Muscle layer of colon (tissue), 2 donors: ENCODE measurements around the gene GPR157.
"Not testable (repeated sequence)": the region's sequence is repeated elsewhere in the genome, so short reads cannot be mapped to it uniquely, and the experiment has no call there.

Experiments
- H3K27ac ChIP-seq: one replicate; pipeline ENCODE4 v1.7.0; 2013; ENCODE audit warnings: low read depth, mild to moderate bottlenecking, low read length, moderate library complexity
- H3K27me3 ChIP-seq, 2 donors: one replicate each; pipeline ENCODE4 v1.7.0; 2013; ENCODE audit warnings: low read length in 2 of 2, mild to moderate bottlenecking in 2 of 2; ENCODE audit not compliant: insufficient read depth in 2 of 2, control insufficient read depth in 1 of 2
- H3K36me3 ChIP-seq: one replicate; pipeline ENCODE4 v1.7.0; 2013; ENCODE audit warnings: mild to moderate bottlenecking, low read length; ENCODE audit not compliant: insufficient read depth
- H3K4me1 ChIP-seq: one replicate; pipeline ENCODE4 v1.7.0; 2013; ENCODE audit warnings: mild to moderate bottlenecking, low read length; ENCODE audit not compliant: insufficient read depth
- H3K4me3 ChIP-seq, 2 donors: one replicate each; pipeline ENCODE4 v1.7.0; 2013; ENCODE audit warnings: low read length in 2 of 2, low read depth in 1 of 2, mild to moderate bottlenecking in 1 of 2, moderate library complexity in 1 of 2
- H3K9ac ChIP-seq: one replicate; pipeline ENCODE4 v1.7.0; 2013; ENCODE audit warnings: low read length
- H3K9me3 ChIP-seq: one replicate; pipeline ENCODE4 v1.7.0; 2013; ENCODE audit warnings: mild to moderate bottlenecking, low read length
- donor health status: abdominal sarcoma.
- donor health status: Adenocarcinoma of cecum.

The GPR157 gene

DNA sequence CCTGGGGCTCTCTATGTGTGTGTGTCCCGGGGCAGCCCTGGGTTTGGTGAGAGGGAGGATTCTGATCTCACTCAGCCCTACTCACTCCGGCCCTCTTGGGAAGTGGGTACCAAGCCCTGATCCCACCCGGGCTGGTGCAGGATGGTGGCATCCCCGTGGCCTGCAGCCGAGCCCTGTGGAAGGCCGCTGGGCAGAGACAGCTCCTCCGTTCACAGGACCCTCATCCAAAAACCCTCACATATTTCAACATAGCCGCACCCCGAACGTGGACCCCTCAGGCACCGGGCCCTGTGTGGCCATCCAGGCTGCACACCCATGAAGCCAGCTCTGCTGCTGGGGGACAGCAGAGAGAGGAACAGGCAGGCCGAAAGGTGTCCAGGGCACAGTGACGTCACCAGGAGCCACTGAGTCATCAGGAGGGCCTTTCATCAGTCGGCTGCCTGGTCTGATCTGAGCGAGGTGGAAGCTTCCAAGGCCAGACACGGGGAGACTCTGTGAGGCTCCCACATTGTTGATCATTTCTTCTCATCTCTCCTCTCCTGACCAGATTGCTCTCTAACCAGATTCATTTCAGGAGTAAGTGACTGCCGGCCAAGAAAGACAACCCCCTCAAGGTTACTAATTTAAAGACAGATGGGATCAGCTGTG is 16.2 kb upstream of the GPR157 start:
- H3K4me1 ChIP-seq, result peaks cover 9% of the 10 kb centered on the region
- no peaks in the 10 kb centered on the region for H3K9me3 ChIP-seq
- H3K36me3 ChIP-seq, result no peaks in the 10 kb centered on the region
- H3K27ac ChIP-seq, result no peak overlapping the region
- H3K9ac ChIP-seq, result no peak overlapping the region
- no peaks in the 10 kb centered on the region for H3K27me3 ChIP-seq
- H3K4me3 ChIP-seq, result no peak overlapping the region

DNA sequence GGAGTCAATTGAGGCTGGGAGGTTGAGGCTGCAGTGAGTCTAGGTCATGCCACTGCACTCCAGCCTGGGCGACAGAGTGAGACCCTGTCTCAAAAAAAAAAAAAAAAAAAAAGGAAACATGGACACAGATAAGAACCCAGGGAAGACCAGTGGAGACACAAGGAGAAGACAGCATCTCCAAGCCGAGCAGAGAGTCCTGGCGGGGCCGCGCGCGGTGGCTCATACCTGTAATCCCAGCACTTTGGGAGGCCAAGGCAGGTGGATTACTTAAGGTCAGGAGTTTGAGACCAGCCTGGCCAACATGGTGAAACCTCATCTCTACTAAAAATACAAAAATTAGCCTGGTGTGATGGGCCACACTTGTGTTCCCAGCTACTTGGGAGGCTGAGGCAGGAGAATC is 15.6 kb upstream of the GPR157 start:
- H3K36me3 ChIP-seq, H3K27ac ChIP-seq: not testable (repeated sequence)

DNA sequence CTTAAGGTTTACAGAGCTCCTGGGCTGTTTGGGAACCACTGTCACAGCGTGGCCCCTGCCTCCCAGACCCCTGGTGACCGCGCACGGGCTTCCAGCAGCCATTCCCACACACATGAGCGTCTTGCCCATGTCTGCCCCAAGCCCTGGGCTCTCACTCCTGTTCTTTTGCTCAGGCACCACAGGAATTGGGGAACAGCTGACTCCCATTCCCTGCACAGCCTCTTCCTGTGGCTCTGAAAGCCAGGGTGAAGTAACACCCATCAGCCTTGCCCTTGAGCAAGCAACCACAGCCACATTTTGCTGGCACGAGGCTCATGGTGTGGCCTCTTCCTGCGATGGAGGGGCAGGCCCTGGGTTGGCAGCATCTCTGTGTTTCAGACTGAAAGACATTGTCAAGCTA is 14.3 kb upstream of the GPR157 start:
- H3K4me1 ChIP-seq, result no peaks in the 10 kb centered on the region
- H3K9me3 ChIP-seq, result no peaks in the 10 kb centered on the region

More for the DNA sequence above, 15.6 kb upstream of the GPR157 start:
- H3K27me3 ChIP-seq, H3K9ac ChIP-seq, H3K4me1 ChIP-seq, H3K9me3 ChIP-seq, H3K4me3 ChIP-seq: not testable (repeated sequence)

DNA sequence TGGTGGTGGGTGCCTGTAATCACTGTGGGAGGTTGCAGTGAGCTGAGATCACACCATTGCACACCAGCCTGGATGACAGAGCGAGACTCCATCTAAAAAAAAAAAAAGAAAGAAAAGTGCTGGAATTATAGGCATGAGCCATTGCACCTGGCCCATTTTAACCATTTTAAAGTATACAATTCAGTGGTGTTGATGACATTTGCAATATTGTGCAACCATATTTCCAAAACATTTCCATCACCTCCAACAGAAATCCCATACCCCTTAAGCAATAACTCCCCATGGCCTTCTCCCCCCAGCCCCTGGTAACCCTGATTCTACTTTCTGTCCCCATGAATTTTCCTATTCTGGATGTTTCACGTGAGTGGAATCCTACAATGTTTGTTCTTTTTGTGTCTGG is 11.0 kb upstream of the GPR157 start:
- H3K9me3 ChIP-seq, result no peaks in the 10 kb centered on the region
- no peaks in the 10 kb centered on the region for H3K27me3 ChIP-seq
- H3K9ac ChIP-seq, result no peak overlapping the region
- no peak overlapping the region for H3K27ac ChIP-seq
- no peaks in the 10 kb centered on the region for H3K36me3 ChIP-seq
- H3K4me3 ChIP-seq, result no peak overlapping the region
- H3K4me1 ChIP-seq, result no peaks in the 10 kb centered on the region

More for the DNA sequence above, 14.3 kb upstream of the GPR157 start:
- no peak overlapping the region for H3K4me3 ChIP-seq
- H3K9ac ChIP-seq, result no peak overlapping the region
- no peaks in the 10 kb centered on the region for H3K27me3 ChIP-seq
- no peaks in the 10 kb centered on the region for H3K36me3 ChIP-seq
- no peak overlapping the region for H3K27ac ChIP-seq

DNA sequence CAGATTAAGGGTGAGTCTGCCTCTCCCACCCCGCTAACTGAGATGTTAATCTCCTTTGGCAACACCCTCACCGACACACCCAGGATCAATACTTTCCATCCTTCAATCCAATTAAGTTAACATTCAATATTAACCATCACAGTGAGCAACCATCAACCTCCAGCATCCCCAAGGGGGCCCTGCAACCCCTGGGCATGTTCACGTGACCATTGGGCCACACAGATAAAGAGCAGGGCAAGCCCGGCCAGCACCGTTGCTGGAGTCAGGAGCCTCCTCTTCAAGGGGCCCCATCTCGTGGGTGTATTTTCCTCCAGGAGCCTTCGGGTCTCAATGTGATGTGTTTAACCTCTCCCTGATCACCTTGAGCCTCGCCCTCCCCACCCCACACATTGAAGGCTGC is 8.0 kb upstream of the GPR157 start:
- Histone ChIP-seq H3K27me3 (no peaks in the 10 kb centered on the region), H3K27ac (no peak overlapping the region), H3K4me1 (no peaks in the 10 kb centered on the region)

DNA sequence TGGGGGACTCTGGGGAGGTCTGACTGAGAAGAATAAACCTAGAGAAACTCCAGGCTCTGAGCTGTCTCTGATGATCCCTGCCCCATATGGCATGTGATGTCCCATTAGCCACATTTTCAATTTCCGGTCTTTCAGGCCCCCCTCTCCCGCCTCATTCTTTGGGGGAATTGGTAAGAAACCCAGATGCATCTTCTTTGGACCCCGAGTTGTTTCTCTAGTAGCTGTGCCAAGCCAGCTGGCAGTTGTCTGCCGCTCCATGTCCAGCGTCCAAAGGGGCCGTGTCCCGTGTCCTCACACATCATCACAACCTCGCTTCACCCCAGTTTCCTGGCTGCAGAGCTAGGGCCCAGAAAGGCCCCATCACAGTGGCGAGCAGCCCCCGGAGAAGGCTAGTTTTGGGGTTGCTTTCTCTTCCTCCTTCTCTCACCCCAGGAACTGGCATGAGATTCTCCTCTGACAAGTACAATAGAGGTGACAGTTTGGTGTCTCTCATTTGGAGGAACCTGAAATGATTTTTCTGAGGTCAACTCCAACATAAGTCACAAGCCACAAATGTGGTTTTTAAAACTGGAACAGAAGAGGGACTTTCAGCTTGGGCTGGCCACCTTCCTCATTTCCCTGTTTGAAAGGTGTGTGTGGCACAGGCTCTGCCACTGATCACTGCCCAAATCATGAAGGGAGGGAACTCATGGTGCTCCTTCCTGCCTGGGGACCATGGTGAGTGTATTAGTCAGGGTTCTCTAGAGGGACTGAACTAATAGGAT is 6.4 kb upstream of the GPR157 start:
- no peak overlapping the region for H3K4me3 ChIP-seq
- no peaks in the 10 kb centered on the region for H3K27me3 ChIP-seq
- H3K9ac ChIP-seq, result no peak overlapping the region
- H3K9me3 ChIP-seq, result no peaks in the 10 kb centered on the region
- H3K27ac ChIP-seq, result no peak overlapping the region
- no peaks in the 10 kb centered on the region for H3K4me1 ChIP-seq
- H3K36me3 ChIP-seq, result no peaks in the 10 kb centered on the region

More for the DNA sequence above, 8.0 kb upstream of the GPR157 start:
- no peaks in the 10 kb centered on the region for H3K9me3 ChIP-seq
- no peaks in the 10 kb centered on the region for H3K36me3 ChIP-seq
- H3K9ac ChIP-seq, result no peak overlapping the region
- H3K4me3 ChIP-seq, result no peak overlapping the region

DNA sequence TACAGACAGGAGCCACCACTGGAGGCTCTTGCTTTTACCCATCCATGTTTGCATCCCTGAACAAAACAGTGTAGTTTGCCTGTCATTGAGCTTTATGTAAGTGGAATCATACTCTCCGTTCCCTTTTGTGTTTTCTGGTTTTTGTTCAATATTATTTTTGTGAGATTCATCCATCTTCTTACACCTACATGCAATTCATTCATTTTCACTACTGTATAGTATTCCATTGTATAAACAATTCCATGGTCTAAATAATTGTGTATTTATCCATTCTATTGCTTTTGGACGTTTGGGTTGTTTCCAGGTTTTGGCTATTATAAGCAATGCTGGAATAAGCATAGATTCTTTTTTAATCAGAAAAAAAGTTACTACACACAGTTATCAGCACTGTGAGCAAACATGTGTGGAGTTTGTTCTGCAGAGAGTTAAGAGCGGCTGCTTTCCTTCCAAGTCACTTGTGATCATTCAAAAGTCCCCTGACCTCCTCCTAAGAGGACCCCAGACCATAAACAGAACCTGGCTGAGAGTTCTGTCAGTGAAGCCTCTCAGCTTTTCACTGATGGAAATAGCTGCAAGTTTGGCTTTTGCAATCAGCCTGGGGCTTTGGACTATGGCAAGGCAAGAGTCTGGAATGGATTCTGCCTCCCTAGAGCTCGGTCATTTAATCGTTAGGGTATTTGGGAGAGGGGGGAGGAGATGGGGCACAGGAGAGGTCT is 5.1 kb upstream of the GPR157 start:
- no peak overlapping the region for H3K4me3 ChIP-seq
- no peak overlapping the region for H3K9ac ChIP-seq
- H3K27me3 ChIP-seq, result no peaks in the 10 kb centered on the region
- no peaks in the 10 kb centered on the region for H3K36me3 ChIP-seq
- no peak overlapping the region for H3K27ac ChIP-seq
- no peaks in the 10 kb centered on the region for H3K9me3 ChIP-seq
- H3K4me1 ChIP-seq, result no peaks in the 10 kb centered on the region

DNA sequence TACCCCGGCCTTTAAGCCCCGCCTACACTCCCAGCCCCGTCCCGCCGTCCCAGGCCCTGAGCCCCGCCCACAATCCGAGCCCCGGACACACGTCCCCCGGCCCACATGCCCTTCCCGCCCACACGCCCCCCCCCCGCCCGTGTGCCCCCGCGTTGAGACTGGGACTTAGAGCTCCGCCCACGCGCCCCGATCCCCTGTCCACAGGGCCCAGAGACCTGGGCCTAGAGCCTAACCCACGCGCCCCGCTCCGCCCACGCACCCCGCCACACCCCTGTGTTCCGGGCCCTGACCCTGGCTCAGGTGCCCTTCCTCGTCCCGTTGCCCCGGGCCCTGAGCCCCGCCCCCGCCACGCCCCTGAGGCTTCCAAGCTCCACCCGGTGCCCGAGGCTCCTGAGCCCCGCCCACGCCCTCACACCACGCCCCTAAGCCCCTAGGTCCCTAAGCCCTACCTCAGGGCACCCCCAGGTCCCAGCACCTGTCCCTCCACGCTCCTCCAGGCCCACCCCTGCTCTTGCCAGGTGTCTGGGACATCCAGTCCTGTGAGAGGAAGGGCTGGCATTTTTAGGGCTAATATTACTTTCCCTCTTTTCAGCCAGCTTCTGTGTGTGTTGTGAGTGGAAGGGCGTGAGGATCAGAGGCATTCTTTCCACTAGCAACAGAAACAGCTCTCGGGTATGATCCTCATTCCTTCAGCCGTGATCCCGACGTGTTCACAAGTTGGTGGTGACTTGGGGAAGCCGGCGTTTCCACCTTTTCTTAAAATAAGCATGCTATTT is 552 bp upstream of the GPR157 start:
- H3K9me3 ChIP-seq, result no peaks in the 10 kb centered on the region
- H3K4me3 ChIP-seq, result peak overlapping the region; percentile 38 to 45
- H3K4me1 ChIP-seq, result peaks cover 12% of the 10 kb centered on the region
- no peaks in the 10 kb centered on the region for H3K36me3 ChIP-seq
- H3K9ac ChIP-seq, result no peak overlapping the region
- no peaks in the 10 kb centered on the region for H3K27me3 ChIP-seq
- H3K27ac ChIP-seq, result peak overlapping the region; percentile 78

DNA sequence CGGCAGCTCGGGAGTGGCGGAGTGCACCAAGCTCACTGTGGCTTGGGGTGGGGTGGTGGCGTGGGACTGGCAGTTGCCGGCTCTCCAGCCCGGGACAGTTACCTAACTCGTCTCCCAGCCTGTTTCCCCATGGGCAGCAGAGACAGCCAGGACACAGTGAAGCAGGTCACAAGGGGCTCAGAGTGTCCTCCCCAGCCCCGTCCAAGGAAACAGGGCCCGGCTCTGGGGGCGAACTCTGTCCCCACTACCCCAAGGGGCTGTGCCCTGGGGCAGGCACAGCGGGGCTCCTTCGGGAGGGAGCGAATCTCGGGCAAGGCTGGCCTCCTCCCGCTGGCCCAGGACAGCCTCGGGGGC is 759 bp downstream of the GPR157 start:
- H3K27me3 ChIP-seq, result no peaks in the 10 kb centered on the region
- H3K36me3 ChIP-seq, result no peaks in the 10 kb centered on the region
- H3K9ac ChIP-seq, result peak overlapping the region; percentile 19
- no peaks in the 10 kb centered on the region for H3K9me3 ChIP-seq
- H3K4me3 ChIP-seq, result peak overlapping the region; percentile 55 to 62
- H3K4me1 ChIP-seq, result peaks cover 12% of the 10 kb centered on the region
- peak overlapping the region; percentile 56 for H3K27ac ChIP-seq

DNA sequence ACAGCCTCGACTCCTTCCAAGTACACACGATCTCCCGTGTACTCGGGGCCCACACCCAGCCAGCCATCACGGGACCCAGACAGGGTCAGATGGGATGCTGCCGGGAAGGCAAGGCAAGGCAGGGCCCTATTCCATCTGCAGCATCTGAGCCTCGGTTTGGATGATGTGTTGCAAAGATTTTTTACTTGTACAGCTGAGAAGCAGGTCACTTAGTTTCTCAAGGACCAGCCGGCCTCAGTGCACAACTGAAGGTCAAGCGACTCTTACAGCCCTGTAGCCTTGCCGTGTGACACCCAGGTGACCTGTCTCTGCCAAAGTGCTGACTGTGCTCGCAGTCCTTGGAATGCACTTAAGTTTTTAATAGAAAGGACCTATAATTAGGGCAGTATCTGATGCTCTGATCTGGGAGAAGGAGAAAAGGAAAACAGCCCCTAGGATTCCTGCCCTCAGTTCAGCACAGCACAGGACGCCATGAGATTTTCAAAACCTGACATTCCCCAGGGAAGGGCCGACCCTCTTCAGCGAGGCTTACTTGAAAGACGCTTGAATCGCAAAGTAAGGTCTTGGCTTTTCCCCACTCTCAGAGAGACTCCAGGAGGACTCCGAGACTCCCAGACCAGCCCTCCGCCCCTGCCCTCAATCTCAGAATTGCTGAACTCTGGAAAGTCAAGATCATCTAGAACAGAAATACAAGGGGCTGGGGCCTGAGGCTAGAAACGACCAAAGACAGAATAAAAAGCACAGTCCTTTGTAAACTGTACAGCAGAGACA is 1.3 kb downstream of the GPR157 start:
- peaks cover 12% of the 10 kb centered on the region for H3K4me1 ChIP-seq
- H3K9ac ChIP-seq, result peak overlapping the region; percentile 19
- H3K27me3 ChIP-seq, result no peaks in the 10 kb centered on the region
- no peaks in the 10 kb centered on the region for H3K36me3 ChIP-seq
- peak overlapping the region; percentile 55 to 62 for H3K4me3 ChIP-seq
- H3K9me3 ChIP-seq, result no peaks in the 10 kb centered on the region
- no peak overlapping the region for H3K27ac ChIP-seq
